ENCODE measurements around the gene NEK7. TPM values are rescaled to one million over a fixed set of nuclear protein-coding genes. Genes with fewer than 3 reads are reported as not detected.

NEK7 gene
- total RNA-seq, 2 donors from 2014 or later, result 24.2 to 26.8 TPM

DNA sequence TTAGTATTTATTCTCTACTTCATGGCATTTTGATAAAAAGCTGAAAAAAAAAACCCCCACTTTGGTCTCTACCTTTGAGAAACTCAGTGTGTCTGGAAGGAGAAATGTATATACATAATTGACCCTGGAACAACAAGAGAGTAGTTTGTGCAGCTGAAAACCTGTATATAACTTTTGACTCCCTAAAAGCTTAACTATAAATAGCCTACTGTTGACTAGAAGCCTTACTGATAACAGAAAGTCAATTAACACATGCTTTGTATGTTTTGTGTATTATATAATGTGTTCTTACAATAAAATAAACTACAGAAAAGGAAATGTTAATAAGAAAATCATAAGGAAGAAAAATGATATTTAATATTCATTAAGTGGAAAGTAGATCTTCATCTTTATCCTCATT, 88.0 kb downstream of the NEK7 start:
- peaks cover 4% of the 10 kb centered on the region for H3K9me3 Mint-ChIP-seq
- Histone ChIP-seq H3K9ac (ENCODE audit: extremely low read depth, low read length, poor library complexity, severe bottlenecking) (no peak overlapping the region), H3K27ac (ENCODE audit: low read depth, low read length) (no peak overlapping the region)

DNA sequence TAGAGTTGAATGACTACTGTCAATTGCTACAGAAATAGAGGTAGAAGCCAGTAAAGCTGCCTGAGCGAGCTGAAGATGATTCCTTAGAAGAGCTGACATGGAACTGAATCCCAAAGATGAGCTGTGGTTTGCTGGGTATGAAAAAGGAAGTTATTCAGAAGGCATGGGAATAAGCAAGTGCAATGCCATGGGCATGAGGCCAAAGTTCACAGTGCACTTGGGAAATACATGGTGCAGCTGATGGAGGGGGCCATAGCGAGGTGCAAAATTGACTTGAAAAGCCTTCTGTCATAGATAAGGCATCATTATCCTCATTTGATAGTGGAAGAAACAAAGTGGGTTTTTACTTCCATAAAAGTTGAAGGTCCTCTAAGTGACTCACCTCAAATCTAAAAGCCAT, 88.6 kb downstream of the NEK7 start:
- no peak overlapping the region for H3K27ac ChIP-seq (ENCODE audit: low read depth, low read length)
- H3K36me3 ChIP-seq (ENCODE audit: control insufficient read depth, insufficient read depth, low read length), result no peaks in the 10 kb centered on the region
- no peaks in the 10 kb centered on the region for H3K27me3 ChIP-seq (ENCODE audit: control insufficient read depth, insufficient read depth, low read length, poor library complexity, severe bottlenecking)
- H3K9ac ChIP-seq (ENCODE audit: extremely low read depth, low read length, poor library complexity, severe bottlenecking), result no peak overlapping the region
- no peak overlapping the region for H3K4me3 Mint-ChIP-seq
- DNase-seq, result no peak
- no peaks in the 10 kb centered on the region for H3K27me3 Mint-ChIP-seq (ENCODE audit: insufficient read depth)
- TF ChIP-seq, protein P1, sequence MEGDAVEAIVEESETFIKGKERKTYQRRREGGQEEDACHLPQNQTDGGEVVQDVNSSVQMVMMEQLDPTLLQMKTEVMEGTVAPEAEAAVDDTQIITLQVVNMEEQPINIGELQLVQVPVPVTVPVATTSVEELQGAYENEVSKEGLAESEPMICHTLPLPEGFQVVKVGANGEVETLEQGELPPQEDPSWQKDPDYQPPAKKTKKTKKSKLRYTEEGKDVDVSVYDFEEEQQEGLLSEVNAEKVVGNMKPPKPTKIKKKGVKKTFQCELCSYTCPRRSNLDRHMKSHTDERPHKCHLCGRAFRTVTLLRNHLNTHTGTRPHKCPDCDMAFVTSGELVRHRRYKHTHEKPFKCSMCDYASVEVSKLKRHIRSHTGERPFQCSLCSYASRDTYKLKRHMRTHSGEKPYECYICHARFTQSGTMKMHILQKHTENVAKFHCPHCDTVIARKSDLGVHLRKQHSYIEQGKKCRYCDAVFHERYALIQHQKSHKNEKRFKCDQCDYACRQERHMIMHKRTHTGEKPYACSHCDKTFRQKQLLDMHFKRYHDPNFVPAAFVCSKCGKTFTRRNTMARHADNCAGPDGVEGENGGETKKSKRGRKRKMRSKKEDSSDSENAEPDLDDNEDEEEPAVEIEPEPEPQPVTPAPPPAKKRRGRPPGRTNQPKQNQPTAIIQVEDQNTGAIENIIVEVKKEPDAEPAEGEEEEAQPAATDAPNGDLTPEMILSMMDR (conservative IDR thresholded peaks at IDR 0.05), result no peak
- H3K9me3 ChIP-seq (ENCODE audit: control insufficient read depth, low read length), result no peaks in the 10 kb centered on the region
- H3K9me3 Mint-ChIP-seq, result peaks cover 4% of the 10 kb centered on the region
- H3K27ac Mint-ChIP-seq, result no peak overlapping the region
- H3K36me3 Mint-ChIP-seq (ENCODE audit: low read depth), result peaks cover 2% of the 10 kb centered on the region
- peaks cover 35% of the 10 kb centered on the region for H3K4me1 Mint-ChIP-seq
- 96 to 100% methylated on average over 1 to 2 of the region's 2 CpGs for WGBS, 2 experiments (ENCODE audit: insufficient coverage in 1 of 2, insufficient read length in 1 of 2)
- H3K4me1 ChIP-seq (ENCODE audit: control insufficient read depth, insufficient read depth, low read length), result peaks cover 13% of the 10 kb centered on the region
- H3K4me3 ChIP-seq (ENCODE audit: low read length), result no peak overlapping the region

More for the DNA sequence above, 88.0 kb downstream of the NEK7 start:
- no peak for DNase-seq
- H3K36me3 ChIP-seq (ENCODE audit: control insufficient read depth, insufficient read depth, low read length), result no peaks in the 10 kb centered on the region
- H3K36me3 Mint-ChIP-seq (ENCODE audit: low read depth), result peaks cover 2% of the 10 kb centered on the region
- H3K9me3 ChIP-seq (ENCODE audit: control insufficient read depth, low read length), result no peaks in the 10 kb centered on the region
- H3K27me3 Mint-ChIP-seq (ENCODE audit: insufficient read depth), result no peaks in the 10 kb centered on the region
- peak overlapping the region; percentile 19 for H3K4me3 ChIP-seq (ENCODE audit: low read length)
- H3K4me1 Mint-ChIP-seq, result peaks cover 35% of the 10 kb centered on the region
- TF ChIP-seq, protein P1 (conservative IDR thresholded peaks at IDR 0.05), result no peak
- peak overlapping the region; percentile 59 for H3K27ac Mint-ChIP-seq
- H3K4me3 Mint-ChIP-seq, result no peak overlapping the region
- H3K4me1 ChIP-seq (ENCODE audit: control insufficient read depth, insufficient read depth, low read length), result peaks cover 13% of the 10 kb centered on the region
- no peaks in the 10 kb centered on the region for H3K27me3 ChIP-seq (ENCODE audit: control insufficient read depth, insufficient read depth, low read length, poor library complexity, severe bottlenecking)

DNA sequence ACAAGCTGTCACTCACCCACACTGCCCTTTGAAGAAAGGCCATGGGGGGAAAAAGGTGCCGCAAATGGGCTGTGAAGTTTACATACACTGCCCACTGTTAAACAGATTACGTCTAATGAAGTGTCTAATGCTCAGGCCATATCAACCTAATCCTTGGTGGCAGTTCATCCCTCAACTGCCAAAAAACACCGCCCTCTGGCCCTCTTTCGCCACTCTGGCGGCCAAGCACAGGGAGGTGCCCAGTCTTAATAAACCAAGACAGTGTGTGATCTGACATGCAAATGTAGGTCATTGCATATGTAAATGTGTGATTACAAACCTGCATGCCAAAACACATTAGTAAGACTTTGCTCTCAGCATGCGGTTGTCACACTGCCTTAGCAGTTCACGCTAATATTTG, 89.5 kb downstream of the NEK7 start:
- Mint-ChIP-seq H3K27ac (no peak overlapping the region), H3K4me1 (peaks cover 35% of the 10 kb centered on the region), H3K36me3 (ENCODE audit: low read depth) (peaks cover 2% of the 10 kb centered on the region), H3K27me3 (ENCODE audit: insufficient read depth) (no peaks in the 10 kb centered on the region), H3K9me3 (peaks cover 4% of the 10 kb centered on the region), H3K4me3 (no peak overlapping the region)
- Histone ChIP-seq H3K9ac (ENCODE audit: extremely low read depth, low read length, poor library complexity, severe bottlenecking) (no peak overlapping the region), H3K36me3 (ENCODE audit: control insufficient read depth, insufficient read depth, low read length) (no peaks in the 10 kb centered on the region), H3K4me1 (ENCODE audit: control insufficient read depth, insufficient read depth, low read length) (peaks cover 13% of the 10 kb centered on the region), H3K27me3 (ENCODE audit: control insufficient read depth, insufficient read depth, low read length, poor library complexity, severe bottlenecking) (no peaks in the 10 kb centered on the region), H3K27ac (ENCODE audit: low read depth, low read length) (no peak overlapping the region), H3K9me3 (ENCODE audit: control insufficient read depth, low read length) (no peaks in the 10 kb centered on the region), H3K4me3 (ENCODE audit: low read length) (no peak overlapping the region)
- peak; percentile 78 for DNase-seq
- WGBS, 2 experiments (ENCODE audit: insufficient coverage in 1 of 2, insufficient read length in 1 of 2), result 50 to 79% methylated on average over 1 to 7 of the region's 7 CpGs
- TF ChIP-seq, protein P1 (conservative IDR thresholded peaks at IDR 0.05), result no peak

Measured in endodermal cell (in vitro differentiated cells).